CD4-positive, alpha-beta T cell treated with Interferon gamma for 1 hour (primary cell): ENCODE data around the gene TMEM253.

Experiments used
- DNase-seq: peaks from one replicate; pipeline ENCODE4 v3.0.0-alpha.2; 2020

TMEM253 gene

DNA sequence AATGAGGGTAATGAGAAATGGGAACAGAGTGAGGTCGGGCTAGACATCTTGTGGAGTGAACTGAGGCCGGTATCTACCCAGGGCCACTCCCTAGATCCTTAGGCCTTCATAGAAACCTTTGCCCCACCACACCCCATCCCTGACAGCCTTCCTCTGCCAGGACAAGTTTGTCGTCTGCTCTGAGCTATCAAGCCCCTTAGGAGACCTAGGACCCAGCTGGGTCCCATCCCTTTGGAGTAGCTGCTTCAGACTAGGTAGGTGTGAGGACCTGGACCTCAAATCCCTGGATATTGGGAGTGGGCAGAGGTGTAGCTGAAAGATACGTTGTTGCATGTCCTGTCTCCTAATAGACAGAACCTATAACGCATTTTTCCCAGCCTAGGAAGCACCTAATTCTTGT lies at the start of gene TMEM253:
Gene TMEM253, plus strand, starts transcription at position 136 of the 400 bp plus-strand sequence. CDS start 278 bp downstream, outside the sequence.
- DNase-seq, result no peak

DNA sequence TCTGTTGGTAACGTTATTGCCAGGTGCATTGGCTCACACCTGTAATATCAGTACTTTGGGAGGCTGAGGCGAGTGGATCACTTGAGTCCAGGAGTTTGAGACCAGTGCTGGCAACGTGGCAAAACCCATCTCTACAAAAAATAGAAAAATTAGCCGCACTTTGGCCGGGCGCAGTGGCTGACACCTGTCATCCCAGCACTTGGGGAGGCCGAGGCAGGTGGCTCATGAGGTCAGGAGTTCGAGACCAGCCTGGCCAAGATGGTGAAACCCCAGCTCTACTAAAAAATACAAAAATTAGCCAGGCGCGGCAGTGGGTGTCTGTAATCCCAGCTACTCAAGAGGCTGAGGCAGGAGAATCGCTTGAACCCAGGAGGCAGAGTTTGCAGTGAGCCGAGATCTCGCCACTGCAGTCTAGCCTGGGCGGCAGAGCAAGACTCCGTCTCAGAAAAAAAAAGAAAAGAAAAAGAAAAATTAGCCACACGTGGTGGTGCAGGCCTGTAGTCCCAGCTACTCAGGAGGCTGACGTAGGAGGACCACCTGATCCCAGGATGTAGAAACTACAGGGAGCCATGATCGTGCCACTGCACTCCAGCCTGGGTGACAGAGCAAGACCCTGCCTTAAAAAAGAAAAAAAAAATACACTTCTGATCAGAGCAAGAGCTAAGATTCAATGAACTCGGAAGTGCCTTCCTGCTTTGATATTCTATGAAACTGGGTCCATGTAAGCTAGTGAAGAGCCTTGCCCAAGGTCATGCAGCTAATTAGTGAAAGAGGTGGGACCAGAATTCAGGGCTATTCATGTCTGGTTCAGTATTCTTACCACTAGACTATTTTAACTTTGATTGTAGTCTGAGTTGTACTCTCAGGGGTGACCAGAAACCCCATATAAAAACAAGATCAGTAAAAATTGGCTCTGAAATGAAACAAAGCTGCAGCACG lies 47.4 kb upstream of the TMEM253 start:
- no peak for DNase-seq

DNA sequence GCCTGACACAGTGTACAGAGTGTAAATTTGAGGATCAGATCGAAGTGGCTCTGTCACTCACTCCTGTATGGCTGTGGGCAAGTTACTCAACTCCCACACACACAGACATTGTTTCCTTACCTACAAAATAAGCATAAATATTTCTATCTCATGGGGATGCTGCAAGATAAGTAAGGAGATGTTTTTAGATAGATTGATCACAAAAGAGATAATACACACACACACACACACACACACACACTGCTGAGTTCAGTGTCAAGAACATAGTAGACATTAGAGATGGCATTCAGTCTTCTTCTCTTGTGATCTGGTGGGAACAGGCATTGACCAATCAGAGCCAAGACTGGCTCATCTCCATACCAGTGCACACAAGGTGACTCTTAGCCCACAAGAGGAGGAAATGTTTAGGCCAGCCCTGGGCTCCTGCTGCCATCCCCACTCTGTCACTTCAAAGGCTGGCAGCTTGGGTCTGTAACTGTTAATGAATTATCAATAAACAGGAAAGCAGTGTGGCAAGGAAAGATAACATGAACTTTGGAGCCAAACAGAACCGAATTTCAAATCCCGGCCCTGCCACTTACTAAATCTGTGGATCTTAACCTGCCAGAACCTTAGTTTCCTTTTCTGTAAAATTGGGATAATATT lies 46.6 kb upstream of the TMEM253 start:
- no peak for DNase-seq

GRCh38 chr14:21054768-21055145 lies 46.1 kb upstream of the TMEM253 start:
- DNase-seq, result no peak

DNA sequence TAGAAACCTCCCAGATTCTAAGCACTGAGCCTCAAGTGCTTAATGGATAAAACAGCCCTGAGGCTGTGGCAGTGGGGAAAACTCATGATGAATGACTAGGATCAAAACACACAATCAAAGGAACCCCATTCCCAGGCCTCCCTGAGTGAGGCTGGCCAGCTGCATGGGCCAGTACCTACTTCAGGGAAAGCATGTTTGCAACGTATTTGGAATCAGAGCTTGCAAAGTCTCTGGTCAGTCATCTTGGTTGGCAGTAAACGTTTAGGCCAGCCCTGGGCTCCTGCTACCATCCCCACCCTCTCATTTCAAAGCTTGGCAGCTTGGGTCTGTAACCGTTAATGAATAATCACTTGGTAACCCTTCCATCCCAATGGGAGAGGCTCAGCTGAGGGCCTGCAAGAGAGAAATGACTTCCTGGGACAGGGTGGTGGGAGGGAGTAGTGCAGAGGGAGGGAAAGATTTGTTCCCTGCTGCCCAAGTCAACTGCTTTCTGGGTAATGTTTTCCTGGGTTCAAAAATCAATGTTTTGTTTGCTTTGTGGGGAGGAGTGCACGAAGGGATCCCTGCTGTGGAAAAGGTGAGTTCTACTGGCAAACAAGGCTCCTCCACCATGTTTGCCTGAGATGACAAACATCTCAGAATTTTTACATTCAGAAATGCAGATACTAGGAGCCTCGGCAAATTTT lies 45.3 kb upstream of the TMEM253 start:
- DNase-seq, result no peak

GRCh38 chr14:21056520-21057163 lies 44.2 kb upstream of the TMEM253 start:
- no peak for DNase-seq

DNA sequence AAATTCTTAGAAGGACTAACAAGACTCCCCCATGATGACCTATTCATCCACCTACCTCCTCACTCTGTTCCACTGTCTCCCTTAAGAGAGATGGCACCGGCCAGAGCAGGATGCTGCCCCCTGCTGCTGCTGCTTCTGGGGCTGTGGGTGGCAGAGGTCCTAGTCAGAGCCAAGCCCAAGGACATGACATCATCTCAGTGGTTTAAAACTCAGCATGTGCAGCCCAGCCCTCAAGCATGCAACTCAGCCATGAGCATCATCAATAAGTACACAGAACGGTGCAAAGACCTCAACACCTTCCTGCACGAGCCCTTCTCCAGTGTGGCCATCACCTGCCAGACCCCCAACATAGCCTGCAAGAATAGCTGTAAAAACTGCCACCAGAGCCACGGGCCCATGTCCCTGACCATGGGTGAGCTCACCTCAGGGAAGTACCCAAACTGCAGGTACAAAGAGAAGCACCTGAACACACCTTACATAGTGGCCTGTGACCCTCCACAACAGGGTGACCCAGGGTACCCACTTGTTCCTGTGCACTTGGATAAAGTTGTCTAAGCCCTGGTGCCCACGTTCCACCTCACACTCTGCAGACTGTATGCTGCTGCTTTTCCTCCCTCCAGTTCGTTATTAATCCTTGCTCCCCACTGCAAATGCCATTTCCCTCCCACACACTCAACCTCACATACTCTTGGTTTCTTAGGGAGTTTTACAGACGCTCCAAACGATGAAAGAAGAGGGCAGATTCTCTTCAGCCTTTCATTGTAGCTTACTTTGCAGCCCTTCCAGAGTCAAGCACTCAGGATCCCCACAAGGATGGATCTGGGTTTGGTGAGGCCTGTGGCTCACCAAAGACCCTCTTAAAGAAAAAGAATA lies 42.8 kb upstream of the TMEM253 start, which contains the start of gene RNASE8:
Gene RNASE8, plus strand, starts transcription at position 20 of the 873 bp plus-strand sequence. Its CDS starts 71 bp downstream, at position 91.
- no peak for DNase-seq

- no peak for DNase-seq
Measured at GRCh38 chr14:21058903-21059302, 42.0 kb upstream of the TMEM253 start.

- no peak for DNase-seq
Measured at GRCh38 chr14:21059842-21060613, 40.8 kb upstream of the TMEM253 start.

GRCh38 chr14:21060614-21061346 lies 40.1 kb upstream of the TMEM253 start:
- no peak for DNase-seq

- no peak for DNase-seq
Measured at GRCh38 chr14:21061347-21061668, 39.6 kb upstream of the TMEM253 start.

DNA sequence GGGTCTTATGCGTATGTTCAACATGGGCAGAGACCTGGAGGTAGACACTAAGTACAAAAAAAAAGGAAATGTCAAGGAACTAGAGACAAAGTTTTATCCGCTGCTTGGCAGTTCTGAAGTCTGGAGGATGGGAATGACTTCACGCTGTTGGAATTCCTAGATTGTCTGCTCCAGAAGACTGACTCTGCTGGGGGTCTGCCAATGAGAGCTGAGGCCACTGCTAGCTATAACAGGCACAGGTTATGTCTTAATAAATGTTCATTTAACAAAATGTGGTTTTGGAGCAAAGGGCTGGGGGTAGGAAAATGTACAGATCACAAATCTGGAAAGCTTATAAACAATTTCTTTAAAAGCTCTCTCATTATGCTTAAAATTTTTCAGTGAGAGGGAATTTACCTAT lies 37.4 kb upstream of the TMEM253 start:
- DNase-seq, result no peak

DNA sequence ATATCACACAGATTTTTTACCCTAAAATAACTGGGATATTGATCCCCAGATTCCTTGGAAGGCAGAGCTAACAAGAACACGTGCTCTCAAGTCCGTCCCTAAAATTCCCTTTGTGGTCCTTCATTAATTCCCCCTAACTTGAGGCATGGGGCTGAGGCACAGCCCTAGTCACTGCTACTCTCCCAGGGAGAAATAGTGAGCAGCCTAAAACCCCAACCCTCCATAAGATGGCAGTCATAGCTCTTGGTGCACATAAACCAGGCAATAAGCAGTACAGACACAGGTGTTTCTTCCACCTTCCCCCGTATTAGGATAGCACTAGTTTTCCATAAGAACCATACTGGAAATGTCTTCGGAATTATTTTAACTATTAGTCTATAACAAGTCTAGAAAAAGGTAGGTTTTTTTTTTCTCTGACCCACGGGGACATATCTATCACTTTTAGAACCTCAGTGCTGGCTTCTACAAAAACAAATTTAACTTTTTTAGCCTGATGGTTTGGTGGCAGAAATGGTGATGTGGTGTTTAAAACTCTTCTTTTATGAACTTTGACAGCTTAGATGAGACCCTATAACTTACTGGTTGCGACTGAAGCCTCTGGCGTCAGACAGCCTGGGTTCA lies 33.9 kb upstream of the TMEM253 start:
- no peak for DNase-seq

DNA sequence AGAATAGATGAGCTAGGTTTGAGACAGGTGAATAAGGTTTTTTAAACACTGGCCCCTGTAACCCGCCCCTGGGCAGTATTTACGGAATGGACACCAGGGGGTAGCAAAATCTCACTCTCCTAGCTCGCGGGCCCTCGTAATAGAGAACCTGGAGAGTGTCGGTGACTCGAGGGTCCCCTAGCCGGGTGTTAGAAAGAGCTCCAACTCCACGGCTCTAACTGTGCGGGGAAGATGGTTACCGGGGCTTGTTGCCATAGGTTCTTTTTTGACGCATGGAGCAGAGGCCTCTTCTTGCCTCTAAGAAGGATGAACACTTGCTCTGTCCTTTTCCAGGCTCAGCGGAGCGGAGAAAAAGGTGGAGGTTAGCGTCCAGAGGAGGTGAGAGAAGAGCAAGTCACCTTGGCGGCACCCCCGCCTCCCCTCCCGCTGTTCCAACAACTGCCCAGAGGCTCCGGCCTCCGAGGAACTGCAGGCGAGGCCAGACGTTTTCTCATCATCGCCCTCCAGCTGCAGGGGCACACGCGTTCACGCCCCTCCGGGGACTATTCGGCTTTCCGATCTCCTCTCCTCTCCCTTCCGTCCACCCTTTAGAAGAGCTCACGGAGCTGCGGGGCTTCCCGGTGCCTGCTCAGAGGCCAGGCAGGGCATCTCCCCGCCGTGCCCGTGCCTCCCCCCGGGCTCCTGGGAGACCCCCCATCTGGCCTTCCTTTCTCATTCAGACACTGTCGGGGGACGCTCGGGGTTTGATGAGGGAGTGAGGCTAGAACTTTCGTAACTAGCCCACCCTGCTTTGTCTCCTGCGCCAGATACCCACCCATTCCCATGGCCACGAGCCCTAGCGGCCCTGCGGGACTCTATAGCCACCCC lies 32.1 kb upstream of the TMEM253 start:
- peak; percentile 65 for DNase-seq

- DNase-seq, result no peak
Measured at GRCh38 chr14:21069388-21070082, 31.3 kb upstream of the TMEM253 start.

DNA sequence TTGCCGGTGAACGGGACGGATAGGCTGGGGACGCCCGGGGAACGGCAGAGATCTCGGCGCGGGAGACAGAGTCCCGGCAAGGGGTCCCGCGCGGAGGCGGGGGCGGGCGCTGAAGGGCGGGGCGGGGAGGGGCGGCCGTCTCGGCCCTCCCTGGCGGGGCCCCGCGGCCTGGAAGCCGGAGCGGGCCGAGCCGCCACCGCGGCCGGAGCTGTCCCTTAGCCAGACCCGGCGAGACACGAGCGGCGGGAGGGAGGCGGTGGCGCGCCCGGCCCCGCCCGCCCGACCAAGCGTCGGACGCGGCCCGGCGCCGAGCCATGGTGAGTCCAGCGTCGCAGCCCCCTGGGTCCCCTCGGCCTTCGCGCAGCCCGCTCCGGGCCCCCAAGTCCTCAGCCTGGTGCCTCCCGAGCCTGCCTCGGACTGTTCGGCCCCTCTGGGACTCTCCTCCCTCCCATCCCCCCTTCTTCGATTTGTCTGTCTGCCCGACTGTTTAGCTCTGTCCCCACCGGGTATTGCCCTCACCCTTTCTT lies 30.7 kb upstream of the TMEM253 start, which contains the start of gene ARHGEF40:
Gene ARHGEF40, plus strand, starts transcription at position 222 of the 527 bp plus-strand sequence. Its CDS starts 93 bp downstream, at position 315.
- DNase-seq, result peak; percentile 20

- DNase-seq, result peak; percentile 33
Measured at GRCh38 chr14:21070610-21071224, 30.1 kb upstream of the TMEM253 start.
